HG03460 (cell line): Measurements from ENCODE around the gene APOBEC3G.

Source experiments
- ATAC-seq: cut with Tn5 transposase; IDR thresholded peaks from one replicate; pipeline ENCODE4 v1.9.1; 2021; ENCODE audit not compliant: unreplicated experiment

APOBEC3G gene

DNA sequence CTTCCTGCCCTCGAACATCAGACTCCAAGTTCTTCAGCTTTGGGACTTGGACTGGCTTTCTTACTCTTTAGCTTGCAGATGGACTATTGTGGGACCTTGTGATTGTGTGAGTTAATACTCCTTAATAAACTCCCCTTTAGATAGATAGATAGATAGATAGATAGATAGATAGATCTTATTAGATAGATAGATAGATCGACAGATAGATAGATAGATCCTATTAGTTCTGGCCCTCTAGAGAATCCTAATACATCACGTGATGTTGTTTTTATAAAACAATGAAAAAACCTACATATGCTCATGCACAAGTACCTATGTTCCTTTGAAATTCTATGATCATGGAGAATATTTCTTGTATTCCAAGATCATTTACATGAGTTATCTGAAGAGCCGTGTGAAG, 43.9 kb downstream of the APOBEC3G start:
- ATAC-seq: no peak

DNA sequence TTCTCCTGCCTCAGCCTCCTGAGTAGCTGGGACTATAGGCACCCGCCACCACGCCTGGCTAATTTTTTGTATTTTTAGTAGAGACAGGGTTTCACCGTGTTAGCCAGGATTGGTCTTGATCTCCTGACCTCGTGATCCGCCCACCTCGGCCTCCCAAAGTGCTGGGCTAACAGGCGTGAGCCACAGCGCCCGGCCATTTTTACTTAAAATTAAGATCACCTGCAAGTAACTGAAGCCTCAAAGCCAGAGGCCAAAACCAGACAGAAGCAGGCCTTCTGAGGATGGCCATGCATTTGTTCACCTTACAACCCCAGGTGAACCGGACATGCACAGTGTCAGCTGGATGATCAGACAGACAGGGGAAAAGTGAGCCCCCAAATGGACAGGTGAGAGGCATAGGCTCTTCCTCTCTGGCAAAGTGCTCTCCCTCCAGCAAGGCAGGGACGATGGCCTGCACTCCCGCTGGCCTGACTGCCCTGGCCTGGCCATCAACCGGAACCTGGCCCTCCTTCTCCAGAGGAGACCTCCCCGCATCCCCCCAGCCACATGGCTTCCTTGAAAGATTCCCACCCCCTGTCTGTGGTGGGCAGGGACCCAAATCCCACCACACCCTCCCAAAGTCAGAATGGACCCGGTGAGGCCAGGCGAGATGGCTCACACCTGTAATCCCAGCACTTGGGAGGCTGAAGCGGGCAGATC, 45.8 kb downstream of the APOBEC3G start:
- no peak for ATAC-seq

DNA sequence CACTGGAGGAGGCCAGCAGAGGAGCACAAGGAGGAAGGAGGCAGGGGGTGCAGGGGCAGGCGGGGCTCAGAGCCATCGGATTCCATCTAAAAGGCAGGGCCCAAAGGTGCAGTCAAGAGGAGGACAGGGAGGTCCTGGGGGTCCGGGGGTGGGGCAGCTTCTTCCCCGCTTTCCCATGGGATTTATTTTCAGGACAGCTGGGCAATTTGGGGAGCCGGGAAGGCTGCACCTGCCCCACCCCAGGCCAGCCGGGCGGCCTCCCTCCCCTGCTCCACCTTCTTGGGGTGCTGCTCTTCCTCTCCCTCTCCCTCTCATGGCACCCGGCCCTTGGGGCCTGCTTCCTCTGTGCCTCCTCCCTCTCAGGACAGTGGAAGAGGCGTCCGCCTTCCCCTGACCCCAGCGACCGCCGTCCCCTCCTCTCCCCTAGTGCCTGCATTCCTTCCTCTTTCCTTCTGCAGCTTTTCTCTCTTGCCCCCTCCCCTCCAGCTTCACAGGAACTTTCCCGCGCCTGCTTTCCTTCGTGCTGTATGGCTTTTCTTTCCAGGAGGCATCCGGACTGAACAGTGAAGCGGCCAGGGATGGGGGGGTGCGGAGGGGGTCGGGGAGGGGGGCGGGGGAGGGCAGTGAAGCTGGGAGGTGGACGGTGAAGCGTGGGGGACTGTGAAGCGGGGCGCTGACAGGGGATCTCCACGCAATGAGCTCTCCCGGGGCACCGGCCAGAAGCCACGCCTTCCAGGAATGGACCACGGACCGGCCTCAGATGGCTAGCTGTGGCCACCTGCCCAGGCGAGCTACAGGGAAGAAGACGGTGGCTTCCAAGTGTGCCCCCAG, 46.9 kb downstream of the APOBEC3G start:
- ATAC-seq: no peak

DNA sequence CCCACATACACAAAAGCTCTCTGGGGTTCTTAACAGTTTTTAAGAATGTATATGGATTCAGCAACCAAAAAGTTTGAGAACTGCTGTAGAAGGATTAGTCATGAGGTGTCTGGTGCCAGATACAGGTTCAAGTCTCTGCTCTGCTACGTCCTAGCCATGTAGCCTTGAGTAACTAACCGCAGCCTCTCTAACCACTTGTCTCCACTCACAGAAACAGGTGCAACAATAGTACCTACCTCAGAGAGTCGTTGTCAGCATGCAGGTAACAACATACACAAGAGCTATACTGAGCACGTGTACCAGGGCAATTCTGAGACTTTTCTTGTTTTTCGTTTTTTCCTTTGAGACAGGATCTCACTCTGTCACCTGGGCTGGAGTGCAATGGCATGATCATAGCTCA, 48.5 kb downstream of the APOBEC3G start:
- no peak for ATAC-seq

DNA sequence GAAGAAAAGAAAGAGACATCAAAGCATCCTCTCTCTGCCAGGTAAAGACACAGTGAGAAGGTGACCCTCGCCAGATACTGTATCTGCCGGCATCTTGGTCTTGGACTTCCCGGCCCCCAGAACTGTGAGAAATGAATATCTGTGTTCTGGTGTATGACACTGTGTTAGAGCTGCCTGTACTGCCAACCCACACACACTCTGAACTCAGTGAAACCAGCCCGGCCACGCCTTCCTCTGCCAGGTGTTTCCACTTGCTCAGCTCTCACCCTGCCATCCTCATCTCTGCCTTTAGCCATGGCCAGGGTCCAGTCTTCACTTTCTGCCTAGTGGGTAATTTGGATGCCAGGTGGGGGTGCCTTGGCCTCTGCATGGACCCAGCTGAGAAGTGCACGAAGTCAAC, 51.4 kb downstream of the APOBEC3G start:
- ATAC-seq: no peak

DNA sequence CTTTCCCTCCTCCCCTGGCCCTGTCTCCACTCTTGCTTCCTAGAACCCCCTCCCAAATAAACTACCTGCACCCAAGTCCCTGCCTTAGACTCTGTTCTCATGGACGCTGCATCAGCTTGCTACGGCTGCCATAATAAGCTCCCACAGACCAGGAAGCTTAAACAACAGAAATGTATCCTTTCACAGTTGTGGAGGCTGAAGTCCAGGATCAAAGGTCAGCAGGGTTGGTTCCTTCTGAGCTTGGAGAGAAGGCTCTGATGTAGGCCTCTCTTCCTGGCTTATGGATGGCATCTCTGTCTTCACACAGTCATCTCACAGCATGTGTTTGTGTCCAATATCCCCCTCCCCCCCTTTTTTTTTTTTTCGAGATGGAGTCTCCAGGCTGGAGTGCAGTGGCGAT, 52.0 kb downstream of the APOBEC3G start:
- ATAC-seq: no peak

DNA sequence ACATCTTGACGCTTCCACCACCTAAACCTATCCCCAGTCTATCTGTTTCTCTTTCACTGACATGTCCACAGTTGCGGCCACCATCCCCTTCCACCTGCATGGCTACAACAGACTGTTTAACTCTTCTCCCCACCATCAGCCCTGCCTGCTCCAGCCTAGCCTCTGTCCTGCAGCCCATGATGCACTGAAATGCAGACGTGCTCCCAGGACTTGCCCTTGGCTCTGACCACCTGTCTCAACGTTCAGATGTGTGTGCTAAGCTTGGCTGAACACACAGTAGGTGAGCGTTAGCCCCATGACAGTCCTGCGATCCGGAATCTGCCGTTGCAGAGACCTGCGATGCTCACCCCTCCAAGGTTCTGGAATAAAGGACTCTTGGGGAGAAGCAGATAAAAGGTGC, 52.7 kb downstream of the APOBEC3G start:
- ATAC-seq: no peak

DNA sequence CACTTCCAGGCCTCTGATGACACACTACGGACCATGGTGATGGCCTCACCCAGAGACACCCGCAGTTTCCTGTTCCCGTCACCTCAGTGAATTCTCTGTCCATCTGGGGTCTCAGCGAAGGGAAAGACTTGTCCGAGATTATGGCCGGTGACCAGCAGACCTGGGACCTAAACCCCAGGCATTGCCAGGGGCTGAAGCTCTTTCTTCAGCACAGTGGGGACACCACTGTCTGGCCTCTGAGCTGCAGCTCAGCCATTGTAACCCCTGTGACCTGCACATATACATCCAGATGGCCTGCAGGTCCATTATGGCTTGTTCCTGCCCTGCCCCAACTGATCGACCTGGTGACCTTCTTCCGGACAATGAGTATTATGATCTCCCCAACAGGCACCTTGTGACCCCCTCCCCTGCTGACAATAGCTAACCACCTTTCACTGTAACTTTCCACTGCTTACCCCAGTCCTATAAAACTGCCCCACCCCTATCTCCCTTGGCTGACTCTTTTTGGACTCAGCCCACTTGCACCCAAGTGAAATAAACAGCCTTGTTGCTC, 53.2 kb downstream of the APOBEC3G start:
- ATAC-seq: no peak

DNA sequence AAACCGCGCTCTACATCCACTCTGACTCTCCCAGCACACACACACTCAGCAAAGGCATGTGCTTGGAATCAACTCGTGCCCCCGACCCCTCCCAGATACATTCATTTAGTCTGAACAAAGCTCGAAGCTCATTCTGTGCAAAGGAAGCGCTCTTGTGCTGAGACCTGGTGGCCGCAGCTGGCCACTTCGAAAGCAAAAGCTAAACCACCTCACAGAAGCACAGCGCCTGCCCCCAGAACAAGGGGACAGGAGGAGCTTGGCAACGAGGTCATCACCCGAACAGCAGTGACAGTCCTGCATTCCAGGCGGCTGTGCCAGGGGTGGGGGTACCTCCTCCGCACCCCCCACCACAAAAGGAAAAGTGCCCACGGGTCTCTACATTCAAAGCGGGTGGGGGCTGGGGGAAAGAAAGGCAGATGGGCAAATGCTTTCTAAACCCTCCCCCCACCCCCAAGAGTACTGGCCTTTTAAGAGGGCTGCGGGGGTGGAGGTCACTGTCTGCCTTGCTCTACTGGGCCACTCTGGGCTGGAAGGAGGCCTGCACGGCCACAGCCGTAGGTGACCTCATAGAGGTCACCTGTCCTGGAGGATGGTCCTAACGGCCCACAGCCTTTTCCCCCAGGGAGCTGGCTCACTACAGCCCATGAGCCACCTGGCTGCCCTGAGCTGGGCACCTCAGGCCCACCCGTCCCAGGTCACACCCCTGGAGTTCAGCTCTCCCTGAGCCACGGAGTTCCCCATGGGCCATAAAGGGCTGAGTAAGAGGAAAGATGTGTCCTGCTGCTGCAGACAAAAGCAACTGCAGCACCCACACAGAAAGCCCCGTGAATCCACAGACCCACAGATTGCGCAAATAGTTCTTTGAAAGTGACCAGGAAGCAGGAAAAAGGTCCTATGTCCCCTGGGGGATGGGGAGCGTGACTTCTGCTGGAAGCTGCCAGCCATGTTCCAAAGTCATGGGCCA, 54.1 kb downstream of the APOBEC3G start:
- ATAC-seq: no peak

DNA sequence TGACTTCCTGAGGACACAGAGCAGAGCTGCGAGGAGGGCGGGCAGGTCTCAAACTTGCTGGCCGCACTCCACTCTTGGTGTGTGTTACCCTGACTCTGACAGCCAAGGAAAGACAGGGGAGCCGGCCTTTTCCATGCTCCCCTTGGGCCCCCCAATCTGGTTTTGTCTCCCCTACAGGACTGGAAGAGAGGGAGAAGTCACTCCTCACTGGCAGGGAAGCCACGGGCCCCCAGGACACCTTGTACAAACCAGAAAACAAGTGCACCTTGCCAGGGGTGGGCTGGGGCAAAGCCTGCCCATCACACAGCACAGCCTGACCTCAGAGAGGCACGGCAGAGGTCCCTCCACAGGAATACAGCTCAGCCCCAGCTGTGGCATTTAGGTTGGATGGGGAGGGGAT, 55.2 kb downstream of the APOBEC3G start:
- ATAC-seq: no peak

DNA sequence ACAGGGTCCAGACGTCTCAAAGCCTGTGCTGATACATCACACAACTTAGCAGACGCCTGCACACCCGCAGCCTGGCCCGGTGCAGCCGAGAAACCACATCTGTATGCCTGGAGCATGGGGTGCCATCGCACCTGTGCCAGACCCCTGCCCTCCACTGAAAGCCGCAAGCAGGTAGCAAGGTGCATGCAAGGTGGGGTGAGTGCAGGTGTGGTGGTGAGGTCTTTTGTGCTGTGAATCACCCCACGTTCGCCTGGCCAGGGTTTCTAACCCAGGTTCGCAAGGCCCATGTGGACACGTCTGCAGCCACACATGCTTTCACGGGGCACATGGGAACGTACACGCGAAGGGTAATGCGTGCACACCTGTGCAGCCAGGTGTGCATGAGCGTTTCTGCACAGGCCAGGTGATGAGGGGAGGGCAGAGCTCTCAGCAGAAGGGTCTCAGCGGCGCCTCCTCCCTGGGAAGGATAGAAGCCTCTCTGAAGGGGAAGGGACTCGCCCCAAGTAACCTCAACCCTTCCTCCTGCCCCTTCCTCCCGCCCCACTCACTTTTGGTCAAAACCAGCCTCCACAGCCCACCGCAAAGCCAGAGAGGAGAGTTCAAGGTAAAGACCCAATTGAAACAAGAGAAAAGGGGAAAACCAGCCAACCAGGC, 55.9 kb downstream of the APOBEC3G start:
- ATAC-seq: no peak

DNA sequence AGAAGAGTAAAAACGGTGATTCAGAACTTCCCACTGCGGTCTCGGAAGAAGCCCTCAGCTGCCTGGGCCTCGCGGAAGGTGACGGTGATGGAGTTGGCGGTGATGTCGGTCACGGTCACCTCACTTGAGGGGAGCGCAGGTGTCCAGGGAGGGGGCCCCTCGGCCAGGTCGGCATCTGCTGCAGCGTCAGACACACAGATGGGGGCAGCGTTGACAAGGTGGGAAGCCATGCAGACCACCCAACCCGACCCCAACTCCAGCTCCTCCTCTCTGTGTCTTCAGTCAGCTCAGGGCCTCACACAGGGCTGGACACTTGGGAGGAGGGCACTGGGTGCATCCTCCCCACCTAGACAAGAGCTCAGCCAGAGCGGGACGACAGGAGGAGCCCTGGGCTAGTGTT, 56.8 kb downstream of the APOBEC3G start:
- ATAC-seq: no peak

DNA sequence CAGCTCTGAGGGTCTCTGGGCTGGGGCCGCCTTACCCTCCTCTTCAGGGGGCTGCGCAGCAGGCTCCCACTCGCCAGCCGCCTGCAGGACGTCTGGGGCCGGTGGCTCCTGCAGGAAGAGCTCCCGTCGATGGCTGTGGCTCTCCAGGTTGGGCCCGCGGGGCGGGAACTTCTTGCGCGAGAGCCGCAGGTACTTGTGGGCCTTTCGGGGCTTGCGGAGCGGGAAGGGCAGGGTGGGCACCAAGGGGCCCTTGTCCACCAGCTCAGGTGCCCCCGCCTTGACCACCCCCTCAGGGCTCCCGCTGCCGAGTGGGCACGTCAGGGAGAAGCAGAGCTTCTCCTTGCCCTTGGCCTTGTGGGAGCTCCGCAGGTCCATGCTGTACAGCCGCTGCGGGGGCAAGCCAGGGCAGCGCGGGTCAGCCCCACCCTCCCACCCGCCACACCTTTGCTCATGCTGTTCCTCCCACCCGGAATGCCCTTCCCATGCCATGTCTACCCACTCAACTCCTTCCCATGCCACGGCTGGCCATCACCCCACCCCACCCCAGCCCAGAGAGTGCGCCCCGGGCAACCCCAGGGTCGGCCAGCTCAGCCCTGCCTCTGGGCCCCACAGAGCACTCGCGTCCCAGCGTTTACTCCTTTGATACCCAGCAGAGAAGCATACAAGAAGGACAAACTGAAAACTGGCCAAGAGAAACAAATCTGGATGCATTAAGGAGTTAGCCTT, 57.5 kb downstream of the APOBEC3G start:
- no peak for ATAC-seq

DNA sequence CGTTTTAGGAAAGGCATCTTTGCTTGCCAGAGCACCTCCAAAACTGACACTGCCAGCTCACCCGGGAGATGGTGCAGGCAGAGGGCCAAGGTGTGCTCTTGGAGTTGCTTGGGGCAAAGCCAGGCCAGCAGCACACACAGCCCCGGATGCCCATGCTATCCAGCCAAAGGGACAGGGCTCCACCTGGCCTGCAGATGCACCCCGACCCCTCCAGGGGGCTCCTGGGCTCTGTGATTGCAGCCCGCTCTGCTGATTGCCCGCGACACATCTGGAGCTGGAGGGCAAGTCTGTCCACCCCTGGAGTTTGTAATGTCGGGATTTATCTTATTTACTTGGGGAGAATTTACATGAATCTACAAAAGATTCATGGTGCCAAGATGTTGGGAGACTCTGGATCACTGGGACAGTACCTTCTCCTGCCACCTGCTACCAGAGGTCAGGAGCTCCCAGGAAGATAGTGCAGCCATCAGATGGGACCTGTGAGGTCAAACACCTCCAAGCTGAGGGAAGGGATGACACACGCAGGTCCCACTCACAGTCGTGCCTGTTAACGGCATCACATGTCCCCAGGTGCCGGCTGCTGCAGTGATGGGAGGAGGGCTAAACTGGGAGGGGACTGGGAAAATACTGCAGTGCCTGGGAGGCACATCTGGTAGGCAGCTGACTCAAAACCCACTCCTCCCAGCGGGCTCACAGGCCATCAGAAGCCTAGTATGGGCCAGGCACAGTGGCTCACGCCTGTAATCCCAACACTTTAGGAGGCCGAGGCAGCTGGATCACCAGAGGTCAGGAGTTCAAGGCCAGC, 58.2 kb downstream of the APOBEC3G start:
- ATAC-seq: no peak

DNA sequence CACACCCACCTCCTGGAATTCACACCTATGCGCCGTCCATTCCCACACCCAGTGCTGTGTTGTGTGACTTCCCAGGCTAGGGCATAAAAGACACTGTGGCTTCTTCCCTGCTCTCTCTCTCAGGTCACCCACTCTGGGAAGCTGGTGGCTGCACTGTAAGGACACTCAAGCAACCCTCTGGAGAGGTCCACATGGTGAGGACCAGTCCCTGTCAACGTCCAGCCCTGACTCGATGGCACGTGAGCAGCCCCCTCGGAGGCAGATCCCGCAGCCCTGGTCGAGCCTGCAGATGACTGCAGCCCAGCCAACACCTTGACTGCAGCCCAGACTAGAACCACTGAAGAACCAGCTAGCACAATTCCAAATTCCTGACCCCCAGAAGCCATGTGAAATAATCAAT, 59.2 kb downstream of the APOBEC3G start:
- no peak for ATAC-seq
